IPS DF 4.7 (cell line): ENCODE data around the gene NUDCD3.
"Not testable (repeated sequence)": the region's sequence is repeated elsewhere in the genome, so short reads cannot be mapped to it uniquely, and the experiment has no call there.

Experiments
- DNase-seq: peaks from one replicate; pipeline ENCODE4 v3.0.0-alpha.2; 2013; ENCODE audit warnings: low spot score; ENCODE audit errors: extremely low read depth

NUDCD3 gene

GRCh38 chr7:44518761-44519160, 28.3 kb upstream of the NUDCD3 start:
- DNase-seq: no peak

DNA sequence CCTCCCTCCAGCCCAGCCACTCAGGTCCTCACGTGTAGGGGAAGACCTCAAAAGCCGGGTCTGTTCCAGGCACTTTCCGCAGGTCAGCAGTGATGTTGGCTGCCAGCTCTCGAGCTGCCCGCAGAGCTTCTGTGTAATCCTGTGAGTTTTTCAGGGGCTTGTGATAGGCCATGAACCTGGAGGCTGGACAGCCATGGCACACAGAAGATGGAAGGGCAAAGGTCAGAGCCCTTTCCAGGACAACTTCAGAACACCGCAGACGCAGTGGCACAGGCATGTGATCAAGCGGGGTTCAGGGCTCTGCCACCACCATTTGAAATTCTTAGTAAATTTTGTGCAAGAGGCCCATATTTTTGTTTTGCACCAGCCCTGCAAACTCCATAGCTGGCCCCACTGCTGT, 26.7 kb upstream of the NUDCD3 start:
- DNase-seq: no peak

GRCh38 chr7:44515590-44516268, 25.3 kb upstream of the NUDCD3 start:
- DNase-seq: no peak

DNA sequence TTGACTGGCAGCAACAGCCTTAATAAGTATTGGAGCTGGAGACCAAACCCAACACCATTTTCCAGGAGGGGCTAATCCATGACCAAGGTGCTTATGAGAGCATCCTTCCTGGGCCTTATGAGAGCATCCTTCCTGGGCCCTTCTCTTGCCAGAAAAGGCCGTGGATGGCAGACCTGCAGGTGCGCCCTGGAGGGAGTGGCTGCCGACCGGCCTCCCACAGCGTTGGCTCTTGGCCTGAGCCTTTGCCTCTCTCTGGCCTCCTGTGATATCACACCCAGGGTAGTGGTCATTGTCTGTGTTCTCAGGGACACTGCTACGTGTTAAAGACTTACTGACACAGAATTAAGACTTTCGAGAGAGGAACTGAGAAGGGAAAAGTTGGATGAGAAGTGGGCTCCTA, 22.3 kb upstream of the NUDCD3 start:
- DNase-seq: no peak

GRCh38 chr7:44511863-44512468, 21.5 kb upstream of the NUDCD3 start:
- DNase-seq: no peak

DNA sequence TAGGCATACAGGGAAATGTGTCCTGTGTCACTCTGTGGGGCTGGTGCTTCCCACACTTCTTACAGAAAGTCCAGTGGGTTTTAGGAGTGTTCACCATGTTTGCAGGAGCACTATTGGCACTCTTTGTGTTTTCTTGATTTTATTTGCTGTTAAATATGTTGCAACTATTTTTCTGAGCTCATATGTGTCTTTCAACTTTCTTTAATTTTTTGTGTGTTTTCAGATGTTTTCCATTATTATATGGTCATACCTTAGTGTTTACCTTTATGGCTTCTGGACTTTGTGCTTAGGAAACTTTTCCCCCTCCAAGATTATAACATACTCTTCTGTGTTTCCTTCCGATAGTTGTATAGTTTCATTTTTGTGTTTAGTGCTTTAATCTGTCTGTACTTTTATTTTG, 20.8 kb upstream of the NUDCD3 start:
- DNase-seq: no peak

- no peak for DNase-seq
Observed at GRCh38 chr7:44508328-44509030, 18.0 kb upstream of the NUDCD3 start.

- DNase-seq: not testable (repeated sequence)
Observed at GRCh38 chr7:44506592-44507288, 16.3 kb upstream of the NUDCD3 start.

DNA sequence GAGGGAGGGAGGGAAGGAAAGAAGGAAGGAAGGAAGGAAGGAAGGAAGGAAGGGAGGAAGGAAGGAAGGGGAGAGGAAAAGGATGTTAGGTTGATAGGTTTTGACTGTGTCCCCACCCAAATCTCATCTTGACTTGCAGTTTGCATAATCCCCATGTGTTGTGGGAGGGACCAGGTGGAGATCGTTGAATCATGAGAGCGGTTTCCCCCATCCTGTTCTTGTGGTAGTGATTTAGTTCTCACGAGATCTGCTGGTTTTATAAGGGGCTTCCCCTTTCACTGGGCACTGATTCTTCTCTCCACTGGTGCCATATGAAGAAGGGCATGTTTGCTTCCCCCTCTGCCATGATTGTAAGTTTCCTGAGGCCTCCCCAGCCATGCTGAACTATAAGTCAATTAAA, 15.1 kb upstream of the NUDCD3 start:
- no peak for DNase-seq

DNA sequence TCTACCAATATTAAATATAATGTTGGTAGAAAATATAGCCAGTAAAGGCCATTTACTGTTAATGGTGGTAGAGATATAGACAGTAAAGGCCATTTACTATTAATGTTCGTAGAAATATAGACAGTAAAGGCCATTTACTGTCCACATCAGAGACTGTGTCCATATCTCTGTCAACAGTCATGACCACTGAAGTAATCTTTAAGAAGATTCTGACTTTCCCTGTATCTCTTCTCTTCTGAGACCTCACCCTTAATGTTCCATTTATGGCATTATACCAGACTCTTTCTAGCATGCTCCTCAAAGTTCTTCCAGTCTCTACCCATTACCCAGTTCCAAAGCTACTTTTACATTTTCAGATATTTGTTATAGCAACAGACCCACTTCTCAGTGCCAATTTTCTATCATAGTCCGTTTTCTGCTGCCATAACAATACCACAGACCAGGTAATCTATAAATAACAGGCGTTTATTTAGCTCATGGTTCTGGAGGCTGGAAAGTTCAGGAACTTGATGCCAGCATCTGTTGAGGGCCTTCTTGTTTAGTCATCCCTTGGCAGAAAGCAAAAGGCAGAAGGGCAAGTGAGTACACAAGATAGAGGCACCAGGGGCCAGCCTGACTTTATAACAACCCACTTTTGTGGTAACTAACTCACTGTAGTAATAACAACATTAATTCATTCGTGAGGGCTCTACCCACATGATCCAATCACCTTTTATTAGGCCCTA, 7.9 kb upstream of the NUDCD3 start:
- DNase-seq: no peak

- no peak for DNase-seq
Observed at GRCh38 chr7:44497155-44498027, 6.9 kb upstream of the NUDCD3 start.

DNA sequence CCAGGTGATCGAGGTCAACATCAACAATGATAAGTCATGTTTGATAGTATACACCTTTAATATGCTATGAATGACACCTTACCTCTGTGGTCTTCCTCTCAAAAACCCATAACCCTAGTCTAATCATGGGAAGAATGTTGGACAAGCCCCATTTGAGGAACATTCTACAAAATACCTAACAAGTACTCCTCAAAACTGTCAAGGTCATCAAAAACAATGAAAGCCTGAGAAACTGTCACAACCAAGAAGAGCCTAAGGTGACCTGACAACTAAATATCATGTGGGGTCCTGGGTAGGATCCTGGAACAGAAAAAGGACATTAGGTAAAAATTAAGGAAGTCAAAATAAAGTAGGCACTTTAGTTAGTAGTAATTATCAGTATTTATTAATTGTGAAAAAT, 5.9 kb upstream of the NUDCD3 start:
- no peak for DNase-seq

DNA sequence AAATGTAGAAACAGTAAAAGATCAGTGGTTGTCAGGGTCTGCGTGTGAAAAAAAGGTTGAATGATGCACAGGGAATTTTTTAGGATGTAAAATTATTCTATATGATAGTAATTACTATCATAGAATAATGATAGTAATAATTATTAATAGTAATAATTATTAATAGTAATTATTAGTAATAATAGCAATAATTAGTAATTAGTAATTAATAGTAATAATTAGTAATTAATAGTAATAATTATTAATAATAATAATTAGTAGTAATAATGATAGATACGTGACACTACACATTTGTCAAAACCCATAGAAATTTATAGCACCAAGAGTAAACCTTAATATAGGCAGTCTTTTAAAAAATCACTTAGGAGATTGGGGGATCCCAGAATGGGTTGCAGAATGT, 4.5 kb upstream of the NUDCD3 start:
- DNase-seq: no peak

DNA sequence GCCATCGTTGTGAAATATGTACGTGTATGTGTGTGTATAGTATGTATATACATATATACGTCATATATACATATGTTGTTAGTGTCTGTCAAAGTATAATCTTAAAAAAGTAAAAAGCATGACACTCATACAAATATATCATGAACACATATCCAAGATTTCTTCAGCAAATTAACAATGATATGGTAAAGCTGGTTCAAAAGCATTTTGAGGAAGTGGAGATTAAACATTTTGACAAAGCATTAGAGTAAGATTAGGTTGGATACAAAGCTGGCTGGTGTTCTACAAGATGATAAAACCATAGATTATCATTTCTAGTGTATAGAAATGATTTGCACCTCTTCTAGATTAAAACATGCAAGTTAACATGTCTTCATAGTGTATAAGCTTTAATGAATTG, 771 bp upstream of the NUDCD3 start:
- no peak for DNase-seq

DNA sequence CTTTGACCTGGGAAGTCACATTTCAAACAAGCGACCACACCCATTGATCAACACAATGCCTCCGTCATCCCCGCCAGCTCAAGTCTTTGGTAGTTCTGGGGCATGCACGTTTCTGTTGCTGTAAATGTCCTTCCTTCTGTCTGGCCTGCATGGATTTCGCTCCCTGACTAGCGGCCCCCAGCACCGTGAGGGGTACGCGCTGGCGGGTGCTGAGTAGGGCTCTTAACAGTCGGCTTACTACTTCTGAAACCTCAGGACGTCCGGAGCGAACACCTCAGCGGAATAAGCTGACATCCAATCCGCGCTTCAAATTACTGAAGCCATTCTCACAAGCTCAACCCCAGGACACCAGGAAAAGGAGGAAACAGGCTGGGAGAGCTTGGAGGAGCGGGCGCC, 505 bp downstream of the NUDCD3 start:
- DNase-seq: no peak

- DNase-seq: no peak
Observed at GRCh38 chr7:44488955-44489354, 1.5 kb downstream of the NUDCD3 start.

DNA sequence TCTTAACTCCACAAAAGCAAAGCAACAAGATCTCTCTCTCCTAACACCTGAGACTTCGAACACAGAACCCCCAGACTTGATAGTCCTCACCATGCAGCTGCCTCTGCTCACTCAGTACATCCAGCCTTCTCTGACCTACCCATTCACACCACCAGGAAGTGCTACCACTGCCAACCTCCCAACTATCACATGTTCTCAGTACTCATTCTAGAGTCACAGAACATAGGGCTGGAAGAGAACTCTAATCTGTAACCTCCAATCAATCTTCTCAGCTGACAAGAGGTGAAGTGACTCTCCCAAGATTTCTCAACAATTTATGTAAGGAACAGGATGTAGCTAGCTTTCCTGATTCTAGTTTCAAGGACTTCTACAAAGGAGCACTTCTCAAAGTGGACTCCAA, 3.8 kb downstream of the NUDCD3 start:
- DNase-seq: no peak

GRCh38 chr7:44486001-44486400, 4.5 kb downstream of the NUDCD3 start:
- no peak for DNase-seq

- DNase-seq: no peak
Observed at GRCh38 chr7:44484482-44485313, 5.8 kb downstream of the NUDCD3 start.
